ENCODE data around the gene HSPBAP1.

DNA sequence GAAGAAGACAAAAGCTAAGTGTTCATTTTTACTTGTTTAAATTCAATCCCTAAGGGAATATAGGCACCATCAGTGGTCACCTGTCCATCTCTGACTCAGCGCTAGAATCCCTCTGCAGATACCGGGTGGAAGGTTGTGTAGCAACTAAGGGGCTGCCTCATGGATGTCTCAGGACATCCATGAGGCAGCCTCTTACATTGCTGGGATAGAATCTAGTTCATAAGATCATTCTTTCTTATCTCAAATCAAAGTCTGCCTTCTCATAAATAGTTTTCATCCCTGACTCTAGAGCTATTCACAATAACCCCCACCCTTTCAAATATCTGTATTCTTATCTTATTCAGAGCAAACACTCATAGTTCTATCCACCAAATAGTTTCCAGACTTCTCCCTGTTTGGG, 38.1 kb downstream of the HSPBAP1 start:
- no peak for TF ChIP-seq POLR2A (IDR thresholded peaks at IDR 0.05)
- TF ChIP-seq, protein P1, sequence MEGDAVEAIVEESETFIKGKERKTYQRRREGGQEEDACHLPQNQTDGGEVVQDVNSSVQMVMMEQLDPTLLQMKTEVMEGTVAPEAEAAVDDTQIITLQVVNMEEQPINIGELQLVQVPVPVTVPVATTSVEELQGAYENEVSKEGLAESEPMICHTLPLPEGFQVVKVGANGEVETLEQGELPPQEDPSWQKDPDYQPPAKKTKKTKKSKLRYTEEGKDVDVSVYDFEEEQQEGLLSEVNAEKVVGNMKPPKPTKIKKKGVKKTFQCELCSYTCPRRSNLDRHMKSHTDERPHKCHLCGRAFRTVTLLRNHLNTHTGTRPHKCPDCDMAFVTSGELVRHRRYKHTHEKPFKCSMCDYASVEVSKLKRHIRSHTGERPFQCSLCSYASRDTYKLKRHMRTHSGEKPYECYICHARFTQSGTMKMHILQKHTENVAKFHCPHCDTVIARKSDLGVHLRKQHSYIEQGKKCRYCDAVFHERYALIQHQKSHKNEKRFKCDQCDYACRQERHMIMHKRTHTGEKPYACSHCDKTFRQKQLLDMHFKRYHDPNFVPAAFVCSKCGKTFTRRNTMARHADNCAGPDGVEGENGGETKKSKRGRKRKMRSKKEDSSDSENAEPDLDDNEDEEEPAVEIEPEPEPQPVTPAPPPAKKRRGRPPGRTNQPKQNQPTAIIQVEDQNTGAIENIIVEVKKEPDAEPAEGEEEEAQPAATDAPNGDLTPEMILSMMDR (IDR thresholded peaks at IDR 0.05) = no peak

Data from tibial nerve (tissue), 3 donors.